NCI-H2081 treated with DMSO at 0.1 percent for 48 hours (cell line): ENCODE data around the gene P4HB.

ENCODE experiments used
- DNase-seq: peaks from one replicate; lab custom pipeline; 2025; lab: John Stamatoyannopoulos, UW

Gene P4HB

DNA sequence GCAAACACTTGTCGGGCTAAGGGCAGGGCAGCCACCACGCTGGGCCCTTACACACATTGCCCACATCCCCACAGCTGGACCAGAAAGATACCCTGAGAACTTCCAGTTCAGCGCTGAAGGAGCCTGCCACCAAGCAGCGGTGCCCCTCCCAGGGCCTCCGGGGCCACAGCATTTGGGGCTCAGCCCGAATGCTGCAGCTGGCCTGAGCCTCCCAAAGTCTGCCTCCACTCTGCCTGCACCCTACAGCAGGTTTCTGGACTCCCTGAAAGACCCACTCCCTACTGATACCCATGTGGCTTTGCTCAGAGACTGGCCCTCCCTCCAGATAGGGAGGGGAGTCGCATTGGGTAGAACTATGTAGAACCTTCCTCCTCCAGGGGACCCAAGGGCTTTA, 28.8 kb downstream of the P4HB start:
- DNase-seq: no peak

DNA sequence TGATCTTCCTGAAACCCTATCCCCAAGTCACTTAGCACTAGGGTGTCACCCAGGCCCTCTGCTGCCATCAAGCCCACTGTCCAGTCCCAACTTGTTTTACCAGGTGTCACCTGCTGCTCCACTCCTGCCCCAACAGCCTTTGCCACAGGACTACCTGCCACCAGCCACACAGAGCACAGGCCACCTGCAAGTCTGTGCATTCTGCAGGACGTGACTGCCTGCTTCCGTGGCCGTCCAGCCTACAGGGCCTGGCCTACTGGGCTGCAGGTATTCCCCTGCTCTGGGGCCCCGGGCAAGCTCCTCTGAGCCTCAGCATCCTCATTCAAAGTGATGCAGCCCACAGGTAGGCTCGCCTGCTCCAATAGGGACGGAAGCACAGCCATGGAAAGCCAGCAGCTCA, 30.5 kb downstream of the P4HB start:
- no peak for DNase-seq

DNA sequence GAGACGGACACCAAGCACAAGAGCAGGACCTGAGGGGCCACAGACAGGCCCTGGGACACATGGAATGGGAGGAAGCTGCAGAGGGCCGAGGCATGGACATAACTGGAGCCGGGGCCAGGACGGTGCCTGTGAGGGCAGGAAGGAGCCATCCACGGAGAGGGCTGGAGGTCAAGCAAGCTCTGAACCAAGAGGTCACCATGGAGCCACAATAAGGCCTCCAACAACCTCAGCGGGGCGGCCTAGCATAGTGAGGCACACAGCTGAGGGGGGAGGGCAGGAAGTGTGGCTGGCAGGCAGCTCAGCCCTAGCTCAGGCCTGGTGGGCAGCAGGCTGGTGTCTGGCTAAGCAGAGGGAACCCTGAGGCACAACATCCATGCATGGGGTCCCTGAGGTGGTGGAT, 31.7 kb downstream of the P4HB start:
- DNase-seq: no peak

DNA sequence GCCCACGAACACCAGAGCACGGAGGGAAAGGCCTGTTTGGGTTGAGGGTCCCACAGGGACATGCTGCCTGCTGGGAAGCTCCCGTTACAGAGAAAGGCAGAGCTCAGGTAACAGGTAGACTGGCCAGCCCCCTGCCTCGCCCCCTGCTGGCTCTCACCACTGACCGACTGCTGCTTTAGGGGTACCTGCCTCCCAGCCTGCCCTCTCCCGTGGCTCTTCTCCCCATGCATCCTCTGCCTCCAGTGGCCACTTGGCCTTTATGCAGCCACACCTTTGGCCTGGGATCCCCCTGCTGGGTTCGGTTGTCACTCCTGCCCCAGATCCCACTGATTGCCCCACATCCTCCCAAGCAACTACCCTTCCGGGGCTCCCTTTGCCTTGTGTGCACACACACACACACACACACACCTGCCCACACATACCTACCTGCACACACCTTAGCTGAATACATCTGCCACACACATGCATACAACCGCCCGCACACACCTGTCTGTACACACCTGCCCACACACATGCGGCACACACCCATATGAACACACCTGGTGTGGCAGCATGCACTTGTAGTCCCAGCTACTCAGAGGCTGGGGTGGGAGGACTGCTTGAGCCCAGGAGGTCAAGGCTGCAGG, 34.4 kb downstream of the P4HB start:
- DNase-seq: no peak

DNA sequence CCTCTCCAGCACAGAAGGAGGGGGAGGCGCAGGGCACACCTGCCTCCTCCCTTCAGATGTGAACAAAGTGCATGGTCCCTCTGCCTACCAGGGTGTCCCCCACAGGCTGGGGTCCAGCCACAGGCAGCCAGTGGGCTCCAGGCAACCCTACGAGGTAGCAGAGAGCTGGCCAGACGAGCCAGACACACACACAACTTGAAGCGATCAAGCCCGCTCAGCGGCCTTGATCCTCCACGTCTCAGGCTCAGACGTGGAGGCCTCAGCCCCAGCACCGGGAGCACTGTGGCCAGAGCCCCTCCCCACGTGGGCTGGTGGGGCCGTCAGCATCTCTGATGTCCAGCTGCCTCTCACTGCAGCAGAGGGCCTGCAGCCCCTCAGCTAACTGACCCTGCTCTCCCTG, 35.7 kb downstream of the P4HB start:
- DNase-seq: no peak

DNA sequence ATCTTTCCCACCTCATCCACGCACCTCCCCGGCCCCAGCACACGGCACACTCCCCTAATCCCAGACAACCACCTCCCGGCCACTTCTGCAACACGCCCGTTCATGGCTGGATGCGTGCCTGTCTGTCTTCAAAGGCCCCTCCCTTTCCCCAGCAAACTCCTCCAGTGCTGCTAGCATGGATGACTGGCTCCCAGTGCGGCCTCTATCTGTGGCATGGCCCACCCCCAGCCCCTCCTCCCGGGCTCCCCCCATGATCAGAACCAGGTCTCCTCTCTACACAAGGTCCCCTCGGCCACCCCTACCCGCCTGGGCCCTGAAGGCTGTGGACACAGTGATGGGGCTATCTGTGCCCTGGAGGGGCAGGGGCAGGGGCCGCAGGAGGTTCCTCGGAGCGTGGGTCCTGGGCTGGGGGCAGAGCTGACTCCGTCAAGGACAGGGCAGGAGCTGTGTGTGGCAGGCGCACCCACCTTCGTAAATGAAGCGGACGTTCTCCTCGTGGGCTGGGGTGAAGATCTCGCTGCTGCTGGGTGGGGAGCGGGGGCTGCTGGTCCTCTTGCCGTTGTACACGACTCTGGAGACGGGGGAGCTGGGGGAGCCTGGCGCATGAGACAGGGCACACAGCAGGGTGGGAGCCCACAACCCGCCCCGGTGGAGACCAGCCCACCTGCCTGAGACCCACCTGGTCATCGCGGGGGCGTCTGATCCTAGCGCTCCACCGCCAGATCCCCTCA, 36.4 kb downstream of the P4HB start:
- DNase-seq: no peak

DNA sequence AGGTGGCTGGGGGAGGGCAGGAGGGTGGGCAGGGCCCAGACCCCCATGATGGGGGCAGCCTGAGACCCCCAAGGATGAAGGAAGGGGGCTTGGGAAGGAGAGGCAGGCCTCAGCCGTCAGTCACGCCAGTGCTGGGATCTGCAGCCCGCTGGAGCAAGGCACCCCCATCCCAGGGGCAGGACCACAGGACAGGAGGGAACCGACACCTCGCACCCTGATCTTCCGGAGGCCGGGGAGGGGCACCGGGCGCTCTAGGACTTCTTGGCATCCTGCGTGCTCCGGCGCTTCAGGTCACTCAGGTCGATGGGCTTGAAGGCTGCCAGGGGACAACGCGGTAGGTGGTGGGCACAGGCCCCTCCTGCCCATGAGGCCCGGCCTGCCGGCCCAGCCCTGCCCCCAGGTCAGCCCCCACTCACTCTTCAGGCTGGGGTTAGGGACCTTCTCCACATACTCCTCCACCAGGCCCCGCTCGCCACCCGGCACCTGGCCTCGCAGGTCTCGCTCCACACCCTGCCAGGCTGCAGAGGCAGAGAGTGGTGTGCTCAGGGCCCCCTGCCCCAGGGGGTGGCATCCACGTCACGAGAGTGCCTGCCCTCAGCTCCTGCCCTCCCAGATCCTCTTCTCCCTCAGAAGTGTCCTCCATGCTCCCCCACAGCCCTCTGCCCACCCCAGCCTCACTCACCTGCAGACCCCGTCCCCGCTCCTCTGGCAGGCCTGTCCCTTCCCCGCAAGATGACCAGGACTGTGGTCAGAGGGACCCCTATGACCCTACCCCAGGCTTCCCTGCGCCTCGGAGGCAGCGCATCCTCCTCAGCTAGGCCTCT, 37.1 kb downstream of the P4HB start:
- no peak for DNase-seq

DNA sequence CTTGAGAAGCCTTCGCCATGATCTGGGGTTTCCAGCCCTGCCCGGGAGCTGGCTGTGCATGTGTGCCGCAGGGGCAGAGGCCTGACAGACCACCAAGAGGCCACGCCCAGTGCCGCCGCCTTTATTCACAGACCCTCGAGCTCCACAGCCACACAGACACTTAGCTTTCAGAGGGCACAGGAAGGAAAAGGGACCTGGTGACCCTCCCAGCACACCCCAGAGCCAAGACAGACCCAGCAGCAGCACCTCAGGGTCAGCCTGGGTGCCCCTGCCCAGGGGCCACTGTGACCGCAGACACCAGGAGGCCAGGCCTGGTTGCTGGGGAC, 38.1 kb downstream of the P4HB start:
- no peak for DNase-seq

DNA sequence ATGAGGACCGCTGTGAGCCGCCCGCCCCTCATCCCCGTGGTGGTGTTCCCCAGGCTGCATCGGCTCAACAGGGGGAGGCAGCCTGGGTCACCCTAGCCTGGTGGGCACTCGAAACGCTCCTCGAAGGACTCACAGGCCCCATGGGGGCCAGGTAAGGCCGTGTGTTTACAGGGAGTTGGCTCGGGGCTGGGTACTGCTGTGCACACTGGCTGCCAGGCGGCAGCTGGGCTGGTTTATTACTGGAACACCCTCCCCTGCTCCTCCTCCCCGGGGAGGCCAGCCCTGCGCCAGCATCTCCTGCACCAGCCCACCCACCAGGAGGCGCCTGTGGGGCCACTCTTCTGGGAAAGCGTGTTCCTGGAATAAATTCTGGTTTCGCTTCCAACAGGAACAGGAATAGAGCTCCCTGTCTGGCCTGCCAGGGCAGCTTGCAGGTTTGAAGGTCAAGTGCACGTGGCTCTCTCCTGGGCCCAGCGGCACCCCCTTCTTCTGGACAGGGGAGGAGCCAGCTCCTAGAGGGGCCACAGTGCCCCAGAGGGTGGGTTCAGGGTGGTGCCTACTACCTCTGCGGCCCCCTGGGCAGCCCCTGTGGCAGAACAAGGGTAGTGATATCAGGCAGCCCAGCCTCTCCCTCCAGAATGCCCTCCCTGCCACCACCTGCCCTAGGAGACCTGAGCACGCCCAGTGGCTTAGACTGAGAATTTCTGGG, 38.6 kb downstream of the P4HB start:
- peak; percentile 83 for DNase-seq

DNA sequence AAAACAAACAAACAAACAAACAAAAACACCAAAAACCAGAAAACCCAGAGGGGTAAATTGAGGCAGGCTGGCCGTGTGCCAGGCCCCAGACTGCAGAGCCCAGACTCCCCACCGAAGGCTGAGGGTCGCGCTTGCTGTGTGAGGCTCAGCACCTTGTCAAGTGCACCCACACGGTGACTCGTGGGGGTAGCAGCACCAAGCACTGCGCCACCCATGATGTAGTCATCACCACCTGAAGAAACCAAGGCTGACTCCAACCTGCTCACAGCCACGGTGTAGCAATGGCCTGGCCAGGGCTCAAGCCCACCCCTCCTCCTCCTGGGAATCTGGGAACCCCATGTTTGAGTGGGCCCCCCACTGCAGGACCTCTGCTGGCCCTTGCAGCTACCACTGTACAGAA, 39.2 kb downstream of the P4HB start:
- no peak for DNase-seq

DNA sequence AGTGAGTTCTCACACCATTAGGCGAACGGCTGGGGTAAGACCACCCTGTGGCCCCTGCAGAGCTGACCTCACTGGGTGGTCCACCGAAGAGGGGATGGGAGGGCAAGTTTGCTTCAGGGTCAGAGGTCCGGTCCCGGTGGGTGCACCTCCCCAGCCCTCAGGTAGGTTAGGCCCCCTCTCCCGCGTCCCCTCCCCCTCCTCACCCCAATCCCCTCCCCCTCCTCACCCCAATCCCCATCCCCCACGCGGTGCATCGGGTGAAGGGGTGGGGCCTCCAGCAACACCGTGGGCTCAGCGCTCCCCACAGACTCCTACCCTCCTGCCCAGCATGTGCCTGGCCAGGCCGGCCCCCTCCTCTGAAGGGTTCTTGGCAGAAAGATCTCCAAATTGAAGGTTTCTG, 40.6 kb downstream of the P4HB start:
- DNase-seq: no peak

DNA sequence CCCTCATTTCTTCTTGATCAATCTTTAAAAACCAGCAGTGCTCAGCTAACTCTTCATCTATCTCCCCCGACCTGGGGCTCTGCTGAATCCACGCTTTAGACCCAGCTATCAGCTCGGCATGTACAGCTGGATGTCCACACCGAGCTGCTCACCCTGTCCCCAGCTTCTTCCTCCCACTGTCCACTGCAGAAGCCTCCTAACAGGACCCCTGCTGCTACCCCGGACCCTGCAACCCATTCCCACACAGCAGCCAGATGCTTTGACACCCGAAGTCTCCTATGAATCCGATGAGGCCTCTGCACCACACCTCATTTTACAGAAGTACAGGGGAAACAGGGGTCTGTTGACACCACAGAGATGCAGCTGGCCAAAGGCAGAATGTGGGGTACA, 42.6 kb downstream of the P4HB start:
- no peak for DNase-seq

DNA sequence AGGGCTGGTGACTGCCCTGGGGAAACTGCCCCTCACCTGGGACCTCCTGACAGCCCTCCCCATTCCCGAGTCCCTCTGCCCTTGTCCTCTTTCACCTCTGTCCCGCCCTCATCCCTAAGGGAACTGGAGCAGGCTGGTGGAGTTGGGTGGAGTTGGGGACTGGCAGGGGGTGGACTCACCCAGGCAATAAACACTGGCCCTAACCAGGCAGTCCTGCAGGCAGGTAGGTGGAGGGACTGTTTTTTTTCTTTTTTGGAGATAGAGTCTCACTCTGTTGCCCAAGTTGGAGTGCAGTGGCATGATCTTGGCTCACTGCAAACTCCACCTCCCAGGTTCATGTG, 44.7 kb downstream of the P4HB start:
- no peak for DNase-seq

DNA sequence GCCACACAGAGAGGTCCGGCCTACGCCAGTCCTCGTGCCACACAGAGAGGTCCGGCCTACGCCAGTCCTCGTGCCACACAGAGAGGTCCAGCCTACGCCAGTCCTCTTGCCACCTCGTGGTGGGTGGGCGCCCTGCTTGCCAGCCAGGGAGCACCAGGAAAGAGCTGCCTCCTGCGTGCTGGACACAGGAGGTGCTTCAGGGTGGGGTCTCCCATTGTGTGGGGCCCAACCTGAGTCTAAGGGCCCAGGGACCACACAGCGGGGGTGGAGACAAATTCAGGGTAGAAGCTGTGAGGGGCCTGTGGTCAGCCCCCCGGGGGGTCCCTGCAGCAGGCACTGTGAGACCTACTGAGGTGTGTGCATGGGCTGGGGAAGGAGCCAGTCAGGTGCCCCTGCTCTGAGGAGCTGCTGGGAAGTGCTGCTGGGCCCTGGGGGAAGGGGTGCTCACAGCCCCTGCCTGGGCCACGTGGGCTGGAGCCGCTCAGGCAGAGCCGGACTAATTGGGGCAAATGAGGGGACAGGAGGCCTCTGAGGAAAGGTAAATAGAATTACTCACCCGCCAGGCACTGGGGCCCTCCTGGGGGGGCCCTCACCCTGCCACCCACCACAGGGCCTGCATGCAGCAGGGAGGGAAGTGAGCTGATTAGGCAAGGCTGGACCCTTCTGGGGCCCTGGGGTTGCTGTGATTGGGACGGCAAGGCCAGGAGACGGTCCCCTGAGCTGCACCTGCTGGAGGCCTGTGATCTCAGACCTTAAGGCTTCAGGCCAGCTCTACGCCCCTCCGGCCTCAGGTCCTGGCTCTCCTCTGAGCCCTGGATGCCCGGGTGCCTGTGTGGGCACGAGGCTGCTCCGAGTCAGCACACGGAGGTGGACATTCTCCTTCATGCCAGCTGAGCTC, 45.3 kb downstream of the P4HB start:
- DNase-seq: peak; percentile 46

DNA sequence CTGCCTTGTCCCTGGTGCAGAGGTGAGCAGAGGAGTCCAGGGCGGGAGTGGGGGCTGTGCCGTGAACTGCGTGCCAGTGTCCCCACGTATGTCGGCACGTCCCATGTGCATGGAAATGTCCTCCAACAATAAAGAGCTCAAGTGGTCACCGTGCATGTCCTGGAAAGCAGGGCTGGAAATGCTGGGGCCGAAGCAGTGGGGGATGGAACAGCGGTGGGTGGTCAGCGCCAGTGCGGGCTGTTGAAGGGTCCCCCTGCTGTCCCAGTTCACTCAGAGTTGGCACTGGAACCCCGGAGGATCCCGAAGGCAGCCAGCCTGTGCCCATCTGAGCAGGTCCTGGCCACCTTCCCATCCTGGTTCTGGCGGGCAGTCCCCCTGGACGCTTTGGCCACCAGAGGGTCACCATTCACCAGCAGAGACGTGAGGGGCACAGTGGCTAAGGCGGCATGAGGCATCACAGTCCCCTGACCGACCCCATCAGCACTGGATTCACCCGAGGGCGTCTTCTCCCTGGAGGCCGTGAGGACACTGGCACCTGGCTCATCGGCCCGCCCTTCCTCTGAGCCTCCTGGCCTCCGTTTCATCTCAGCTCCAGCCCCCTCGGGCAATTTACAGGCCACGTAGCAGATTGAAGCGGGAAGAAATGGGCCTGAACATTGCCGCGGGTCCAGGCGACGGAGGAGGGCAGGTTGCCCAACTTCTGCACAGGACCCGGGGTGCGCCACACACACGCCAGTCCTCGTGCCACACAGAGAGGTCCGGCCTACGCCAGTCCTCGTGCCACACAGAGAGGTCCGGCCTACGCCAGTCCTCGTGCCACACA, 46.3 kb downstream of the P4HB start:
- no peak for DNase-seq

DNA sequence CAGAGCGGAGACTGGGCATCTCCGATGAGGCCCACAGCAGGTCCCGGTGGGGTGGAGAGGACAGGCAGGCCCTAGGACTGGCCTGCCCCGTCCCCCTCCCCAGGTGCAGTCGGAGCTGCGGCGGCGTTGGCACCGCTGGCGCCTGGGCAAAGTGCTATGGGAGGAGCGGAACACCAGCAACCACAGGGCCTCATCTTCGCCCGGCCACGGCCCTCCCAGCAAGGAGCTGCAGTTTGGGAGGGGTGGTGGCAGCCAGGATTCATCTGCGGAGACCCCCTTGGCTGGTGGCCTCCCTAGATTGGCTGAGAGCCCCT, 47.0 kb downstream of the P4HB start:
- no peak for DNase-seq

DNA sequence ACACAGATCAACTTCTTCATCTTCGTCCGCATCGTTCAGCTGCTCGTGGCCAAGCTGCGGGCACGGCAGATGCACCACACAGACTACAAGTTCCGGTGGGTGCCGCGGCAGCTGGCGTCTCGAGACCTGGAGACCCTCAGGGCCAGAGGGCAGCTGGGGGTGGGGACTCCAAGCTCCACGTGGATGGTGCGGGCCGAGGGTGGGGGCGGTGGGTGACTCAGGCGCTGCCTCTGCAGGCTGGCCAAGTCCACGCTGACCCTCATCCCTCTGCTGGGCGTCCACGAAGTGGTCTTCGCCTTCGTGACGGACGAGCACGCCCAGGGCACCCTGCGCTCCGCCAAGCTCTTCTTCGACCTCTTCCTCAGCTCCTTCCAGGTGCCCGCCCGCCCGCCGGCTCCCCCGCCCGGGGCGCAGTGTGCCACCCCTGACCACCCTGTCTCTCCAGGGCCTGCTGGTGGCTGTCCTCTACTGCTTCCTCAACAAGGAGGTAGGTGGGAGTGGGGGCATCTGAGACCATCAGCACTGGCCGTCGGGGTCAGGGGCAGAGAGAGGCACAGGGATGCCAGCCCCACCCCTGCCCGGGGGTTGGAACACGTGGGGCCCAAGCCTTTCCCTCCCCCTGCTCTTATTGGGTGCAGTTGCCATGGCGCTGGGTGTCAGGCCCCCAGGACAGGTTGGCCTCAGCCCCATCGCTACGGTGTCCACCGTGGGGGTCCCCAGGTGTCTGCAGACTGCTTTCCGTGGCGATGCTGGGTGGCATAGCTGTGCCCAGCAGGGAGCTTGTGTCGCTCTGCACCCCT, 47.6 kb downstream of the P4HB start:
- DNase-seq: no peak

DNA sequence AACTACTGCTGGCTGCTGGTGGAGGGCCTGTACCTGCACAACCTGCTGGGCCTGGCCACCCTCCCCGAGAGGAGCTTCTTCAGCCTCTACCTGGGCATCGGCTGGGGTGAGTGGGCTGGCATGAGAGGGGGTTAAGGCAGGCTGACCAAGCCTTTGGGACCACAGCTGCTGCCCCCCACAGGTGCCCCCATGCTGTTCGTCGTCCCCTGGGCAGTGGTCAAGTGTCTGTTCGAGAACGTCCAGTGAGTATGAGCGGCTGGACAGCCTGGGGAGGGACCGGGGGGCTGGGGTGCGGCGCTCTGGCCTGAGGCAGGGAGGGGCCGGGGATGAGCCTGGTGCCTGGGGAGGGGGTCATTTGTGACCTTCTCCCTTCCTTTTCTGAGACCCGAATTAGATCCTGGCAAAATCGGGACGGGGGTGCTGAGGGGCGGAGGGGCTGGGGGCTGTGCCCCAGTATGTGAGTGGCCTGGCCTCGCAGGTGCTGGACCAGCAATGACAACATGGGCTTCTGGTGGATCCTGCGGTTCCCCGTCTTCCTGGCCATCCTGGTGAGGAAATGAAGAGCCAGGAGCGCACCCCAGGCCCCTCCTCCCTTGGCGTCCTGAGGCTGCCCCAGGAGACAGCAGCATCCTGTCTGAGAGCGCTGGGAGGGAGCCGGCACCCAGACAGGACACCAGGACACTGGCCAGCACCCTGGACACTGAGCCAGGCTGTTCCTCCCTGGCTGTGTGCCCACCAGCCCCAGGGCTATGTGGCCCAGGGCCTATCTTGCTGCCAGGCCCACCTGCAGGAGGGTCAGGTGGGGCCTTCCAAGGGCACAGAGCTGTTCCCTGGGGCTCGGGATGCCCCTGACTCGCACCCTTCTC, 48.4 kb downstream of the P4HB start:
- DNase-seq: no peak
